A549 (cell line): Measurements from ENCODE around the gene CHST11. TPM values are rescaled to one million over a fixed set of nuclear protein-coding genes. Genes with fewer than 3 reads are reported as not detected.

Experiments used
- ATAC-seq, 2 experiments: fragments of 200-7000 bp in 1 of 2; fragments of >200 bp in 1 of 2; cut with Nextera tagmentation in 1 of 2; cut with Tn5 transposase in 1 of 2; 3 replicates each; pipeline versions ENCODE4 v1.8.0 to v1.9.1; 2018 to 2020; ENCODE audit warnings: mild to moderate bottlenecking in 1 of 2, moderate library complexity in 1 of 2
- CTCF ChIA-PET: fragments of 300-600 bp; sonication (Branson Sonifier 250); formaldehyde crosslinking; extraction: SDS; loops from one replicate; lab custom pipeline; 2021; ENCODE audit warnings: antibody characterized with exemption, inconsistent platforms; lab: Yijun Ruan, JAX
- POLR2A ChIA-PET: fragments of 350-600 bp; formaldehyde crosslinking; extraction: SDS; loops from one replicate; lab custom pipeline; 2021; ENCODE audit warnings: antibody characterized with exemption, inconsistent platforms; lab: Yijun Ruan, JAX
- DNase-seq, 2 experiments: peaks; one replicate each; pipeline versions ENCODE4 v3.0.0 to v3.0.0-alpha.2; 2011 to 2016; ENCODE audit warnings: low read depth in 1 of 2, low spot score in 1 of 2
- FAIRE-seq: peaks from 2 replicates; lab custom pipeline; 2011; peaks lifted over from hg19 to GRCh38; lab: Jason Lieb, UNC
- H3K27ac ChIP-seq, 2 experiments: fragments of >200 bp; sonication (Bioruptor Twin); formaldehyde crosslinking; 3 replicates each; pipeline ENCODE4 v1.5.1; 2016 to 2017
- H3K4me1 ChIP-seq: fragments of >200 bp; sonication (Bioruptor Twin); formaldehyde crosslinking; 3 replicates; pipeline ENCODE4 v1.6.1; 2016
- H3K4me2 ChIP-seq: fragments of >200 bp; sonication (Bioruptor Twin); formaldehyde crosslinking; 3 replicates; pipeline ENCODE4 v1.6.1; 2016
- H3K4me3 ChIP-seq: fragments of >200 bp; sonication (Bioruptor Twin); formaldehyde crosslinking; 3 replicates; pipeline ENCODE4 v1.5.1; 2016
- H3K9me3 ChIP-seq: fragments of >200 bp; sonication (Bioruptor Twin); formaldehyde crosslinking; 3 replicates; pipeline ENCODE4 v1.6.1; 2016
- BCL3 ChIP-seq: fragments of >200 bp; sonication (Bioruptor Twin); formaldehyde crosslinking; IDR thresholded peaks from 3 replicates; pipeline ENCODE4 v1.6.1; 2016
- BHLHE40 ChIP-seq: IDR thresholded peaks from 2 replicates; pipeline ENCODE4 v1.6.1; 2012; ENCODE audit warnings: low read depth, low read length, inconsistent platforms
- CEBPB ChIP-seq, 2 experiments: fragments of >200 bp in 1 of 2; sonication (Bioruptor Twin) in 1 of 2; formaldehyde crosslinking in 1 of 2; IDR thresholded peaks; 2 replicates each; pipeline ENCODE4 v1.6.1; 2012 to 2016
- CHD2 ChIP-seq: fragments of 150-350 bp; IDR thresholded peaks from 2 replicates; pipeline ENCODE4 v1.6.1; 2014; ENCODE audit warnings: low read length; ENCODE audit not compliant: partially characterized antibody
- EHMT2 ChIP-seq: fragments of 200-600 bp; sonication (generic); IDR thresholded peaks from 2 replicates; pipeline ENCODE4 v1.6.1; 2016; ENCODE audit warnings: antibody characterized with exemption, low read depth, mild to moderate bottlenecking, moderate library complexity
- ELK1 ChIP-seq: fragments of 150-350 bp; IDR thresholded peaks from 2 replicates; pipeline ENCODE4 v1.6.1; 2014; ENCODE audit warnings: low read depth, mild to moderate bottlenecking, low read length
- EP300 ChIP-seq, 2 experiments: fragments of >200 bp; sonication (Bioruptor Twin); formaldehyde crosslinking; IDR thresholded peaks; 2 replicates in 1 of 2; 3 replicates in 1 of 2; pipeline ENCODE4 v1.6.1; 2016 to 2017
- ESRRA ChIP-seq: fragments of 150-350 bp; IDR thresholded peaks from 2 replicates; pipeline ENCODE4 v1.6.1; 2014; ENCODE audit warnings: mild to moderate bottlenecking, low read length, borderline replicate concordance
- HES2 ChIP-seq: fragments of >200 bp; sonication (Bioruptor Twin); formaldehyde crosslinking; IDR thresholded peaks from 2 replicates; pipeline ENCODE4 v1.6.1; 2016
- HOXA7 ChIP-seq: fragments of 250-450 bp; sonication (Bioruptor Pico); IDR thresholded peaks from 2 replicates; pipeline ENCODE4 v1.5.0; 2020; ENCODE audit warnings: mild to moderate bottlenecking, moderate library complexity
- HOXB5 ChIP-seq: fragments of 250-450 bp; sonication (Bioruptor Pico); IDR thresholded peaks from 2 replicates; pipeline ENCODE4 v1.5.0; 2020; ENCODE audit warnings: mild to moderate bottlenecking, moderate library complexity
- MAFK ChIP-seq: fragments of 450-650 bp; IDR thresholded peaks from 2 replicates; pipeline ENCODE4 v1.6.1; 2014; ENCODE audit not compliant: partially characterized antibody
- MAX ChIP-seq: IDR thresholded peaks from 2 replicates; pipeline ENCODE4 v1.6.1; 2012
- NFE2L2 ChIP-seq: fragments of 150-350 bp; conservative IDR thresholded peaks from 2 replicates; pipeline ENCODE4 v1.6.1; 2014; ENCODE audit warnings: low read length
- NR3C1 ChIP-seq: fragments of >200 bp; sonication (Bioruptor Twin); formaldehyde crosslinking; IDR thresholded peaks from 3 replicates; pipeline ENCODE4 v1.6.1; 2017
- PHF8 ChIP-seq: fragments of 200-600 bp; sonication (generic); IDR thresholded peaks from 2 replicates; pipeline ENCODE4 v1.6.1; 2016; ENCODE audit warnings: low read depth, mild to moderate bottlenecking, antibody characterized with exemption, moderate library complexity, borderline replicate concordance
- POLR2A ChIP-seq: IDR thresholded peaks from 2 replicates; pipeline ENCODE4 v1.6.1; 2012; ENCODE audit warnings: mild to moderate bottlenecking, low read length
- RAD21 ChIP-seq, 2 experiments: fragments of >200 bp in 1 of 2; sonication (Bioruptor Twin) in 1 of 2; formaldehyde crosslinking in 1 of 2; IDR thresholded peaks in 1 of 2; conservative IDR thresholded peaks in 1 of 2; 2 replicates in 1 of 2; 3 replicates in 1 of 2; pipeline ENCODE4 v1.6.1; 2012 to 2018; ENCODE audit warnings: inconsistent platforms in 1 of 2
- RCOR1 ChIP-seq: fragments of 150-350 bp; IDR thresholded peaks from 2 replicates; pipeline ENCODE4 v1.6.1; 2014; ENCODE audit warnings: antibody characterized with exemption, low read length, low read depth
- RNF2 ChIP-seq: fragments of 200-600 bp; sonication (generic); IDR thresholded peaks from 2 replicates; pipeline ENCODE4 v1.6.1; 2016; ENCODE audit warnings: low read depth, mild to moderate bottlenecking, antibody characterized with exemption, moderate library complexity, borderline replicate concordance
- TP53 ChIP-seq: fragments of 250-450 bp; sonication (Bioruptor Pico); IDR thresholded peaks from 2 replicates; pipeline ENCODE4 v1.5.0; 2021; ENCODE audit warnings: mild to moderate bottlenecking, moderate library complexity
- ZNF302 ChIP-seq: fragments of 250-450 bp; sonication (Bioruptor Pico); IDR thresholded peaks from 2 replicates; pipeline ENCODE4 v1.9.0; 2021; ENCODE audit warnings: inconsistent platforms, mild to moderate bottlenecking, moderate library complexity
- ZSCAN20 ChIP-seq: fragments of 250-450 bp; sonication (Bioruptor Pico); IDR thresholded peaks from 2 replicates; pipeline ENCODE4 v1.8.0; 2022; ENCODE audit warnings: mild to moderate bottlenecking, moderate library complexity
- WGBS: methylation state at CpG from one replicate; pipeline ENCODE4 v1.1.6; 2017; ENCODE audit errors: missing lambda C conversion rate; 5-methylcytosine and 5-hydroxymethylcytosine counted together
- polyA plus RNA-seq, 4 experiments: library from polyadenylated mRNA; depleted of rRNA in 3 of 4; stranded (reverse); fragments of >200 nt; fragmentation: RNase III in 1 of 4; extraction: RNeasy Plus Mini Kit Qiagen cat#74134 plus additional on column Dnase treatment in 1 of 4; gene quantifications; 2 replicates in 3 of 4; 3 replicates in 1 of 4; pipeline ENCODE4 v1.2.3, GENCODE V29; 2011 to 2017
- TF ChIP-seq, protein P1 (sequence below): fragments of 250-450 bp; sonication (Bioruptor Pico); IDR thresholded peaks from 2 replicates; pipeline ENCODE4 v1.5.0; 2020; ENCODE audit warnings: low read depth, mild to moderate bottlenecking, moderate library complexity

The CHST11 gene
- polyA plus RNA-seq, 2 of the 4 experiments (the other 2 are of a cell fraction): 19.2 to 21.8 TPM

DNA sequence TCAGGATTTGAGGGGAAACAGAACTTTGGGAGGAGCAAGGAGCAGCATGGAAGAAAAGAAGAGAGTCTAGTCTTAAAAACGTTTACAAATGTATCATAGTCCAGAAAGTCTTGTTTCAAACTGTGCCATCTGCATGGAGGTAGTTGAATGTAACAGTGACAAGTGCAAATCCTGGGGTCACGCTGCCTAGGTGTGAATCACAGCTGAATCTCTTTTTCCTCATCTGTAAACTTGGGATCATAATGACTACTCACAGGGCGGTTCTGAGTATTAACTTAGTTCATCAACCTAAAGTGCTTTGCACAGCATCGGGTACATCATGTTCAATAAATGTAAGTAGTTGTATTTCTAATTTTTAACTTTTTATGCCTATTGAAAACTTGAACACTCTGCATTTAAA lies 208.5 kb downstream of the CHST11 start:
- FAIRE-seq (no peak), ATAC-seq (no peak), DNase-seq (no peak)
- no peak overlapping the region for H3K4me2 ChIP-seq
- H3K4me1 ChIP-seq: peaks cover 70% of the 10 kb centered on the region
- CTCF ChIA-PET: interaction anchor here (1.5 kb wide), 1 partner anchor 283 kb away, joined by 6 read pairs; no protein-coding TSS in a partner anchor
- H3K4me3 ChIP-seq: no peak overlapping the region
- H3K27ac ChIP-seq: peak overlapping the region in 1 of 2 experiments; percentile 72; a peak in 3 of 6 replicates
- TF ChIP-seq CHD2 (no peak), RAD21 (conservative IDR thresholded peaks at IDR 0.05 in 1 of 2, IDR thresholded peaks at IDR 0.05 in 1 of 2) (no peak), POLR2A (no peak), HOXA7 (CRISPR knock-in tag) (no peak), ZNF302 (no peak), PHF8 (no peak), BCL3 (no peak), ESRRA (no peak), BHLHE40 (no peak)
- TF ChIP-seq, protein P1, sequence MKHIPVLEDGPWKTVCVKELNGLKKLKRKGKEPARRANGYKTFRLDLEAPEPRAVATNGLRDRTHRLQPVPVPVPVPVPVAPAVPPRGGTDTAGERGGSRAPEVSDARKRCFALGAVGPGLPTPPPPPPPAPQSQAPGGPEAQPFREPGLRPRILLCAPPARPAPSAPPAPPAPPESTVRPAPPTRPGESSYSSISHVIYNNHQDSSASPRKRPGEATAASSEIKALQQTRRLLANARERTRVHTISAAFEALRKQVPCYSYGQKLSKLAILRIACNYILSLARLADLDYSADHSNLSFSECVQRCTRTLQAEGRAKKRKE (CRISPR knock-in tag): no peak
- WGBS: 61% methylated on average over 4 of the region's 4 CpGs
- no peaks in the 10 kb centered on the region for H3K9me3 ChIP-seq
- POLR2A ChIA-PET: no interaction called here

DNA sequence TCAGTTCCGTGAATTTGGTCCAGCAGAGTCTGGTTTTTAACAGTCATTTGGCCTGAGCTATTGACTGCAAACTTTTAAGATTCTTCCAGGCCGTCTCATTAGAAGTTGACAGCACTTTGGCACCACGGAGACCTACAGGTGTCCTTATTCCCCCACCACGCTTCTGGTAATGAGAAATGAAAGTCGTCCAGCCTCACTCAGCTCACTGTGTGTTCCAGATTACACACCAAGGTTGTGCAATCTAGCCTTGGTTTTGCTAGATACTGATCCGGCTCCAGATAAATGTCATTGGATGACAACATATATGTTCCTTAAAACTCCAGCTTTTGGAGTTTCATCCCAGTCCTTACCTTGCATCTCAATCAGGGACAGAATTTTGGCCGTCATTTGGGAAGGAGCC lies 210.4 kb downstream of the CHST11 start:
- peaks cover 69% of the 10 kb centered on the region for H3K4me1 ChIP-seq
- DNase-seq: no peak
- H3K4me3 ChIP-seq: no peak overlapping the region
- no peak for ATAC-seq
- ChIA-PET CTCF (interaction anchor here (0.6 to 2.9 kb wide), 4 partner anchors 13 to 386 kb away, joined by 3 to 8 read pairs (median 4); no protein-coding TSS in a partner anchor), POLR2A (no interaction called here)
- no peak for TF ChIP-seq ELK1
- no peak for TF ChIP-seq ZSCAN20 (CRISPR knock-in tag)
- TF ChIP-seq RCOR1: no peak
- peak; percentile 11 to 62; a peak in 1 of 4 replicates for TF ChIP-seq CEBPB (IDR thresholded peaks at IDR 0.05)
- no peak for FAIRE-seq
- no peaks in the 10 kb centered on the region for H3K9me3 ChIP-seq
- WGBS: 89% methylated on average over 7 of the region's 7 CpGs
- peak overlapping the region in 1 of 2 experiments; percentile 93; a peak in 3 of 6 replicates for H3K27ac ChIP-seq
- H3K4me2 ChIP-seq: no peak overlapping the region

DNA sequence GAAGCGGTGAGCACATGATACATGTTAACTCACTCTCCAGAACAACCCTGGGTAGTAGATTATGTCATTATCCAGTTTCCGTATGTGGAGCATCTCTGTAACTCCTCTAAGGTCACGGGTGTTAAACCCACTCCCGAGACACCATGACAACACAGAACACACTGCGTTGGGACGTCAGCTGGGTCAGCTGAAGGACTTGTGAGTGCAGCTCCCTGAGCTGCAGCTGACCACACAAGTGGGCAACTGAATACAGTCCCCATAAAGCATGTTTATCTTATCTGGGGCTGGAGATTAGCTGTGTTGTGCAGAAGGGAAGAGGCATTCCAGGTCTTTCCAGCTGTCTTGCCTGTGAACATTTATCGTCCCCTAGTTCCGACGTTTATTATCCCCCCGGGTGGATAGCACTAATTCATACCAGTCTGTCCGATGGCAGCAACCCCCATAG lies 211.5 kb downstream of the CHST11 start:
- no peaks in the 10 kb centered on the region for H3K9me3 ChIP-seq
- no peak overlapping the region for H3K4me2 ChIP-seq
- peaks cover 69% of the 10 kb centered on the region for H3K4me1 ChIP-seq
- POLR2A ChIA-PET: no interaction called here
- no peak for FAIRE-seq
- 88% methylated on average over 11 of the region's 11 CpGs for WGBS
- CTCF ChIA-PET: interaction anchor here (0.9 to 2.9 kb wide), 5 partner anchors 14 to 211 kb away, joined by 3 to 8 read pairs (median 4); partner anchors contain the start of gene CHST11
- no peak for ATAC-seq
- DNase-seq: no peak
- no peak overlapping the region for H3K4me3 ChIP-seq
- H3K27ac ChIP-seq: peak overlapping the region; percentile 84 to 93
- TF ChIP-seq EHMT2 (no peak), ELK1 (no peak), MAFK (no peak), ZSCAN20 (CRISPR knock-in tag) (no peak), MAX (no peak), HOXB5 (CRISPR knock-in tag) (no peak), ZNF302 (no peak), HES2 (no peak), RNF2 (no peak), RAD21 (conservative IDR thresholded peaks at IDR 0.05 in 1 of 2, IDR thresholded peaks at IDR 0.05 in 1 of 2) (no peak), EP300 (IDR thresholded peaks at IDR 0.05) (no peak), NFE2L2 (no peak), NR3C1 (no peak), TP53 (no peak)
- TF ChIP-seq, all 56 proteins: peak for 0
